Measurements from ENCODE around the gene HSP90B1. TPM values are rescaled to one million over a fixed set of nuclear protein-coding genes. Genes with fewer than 3 reads are reported as not detected.

The HSP90B1 gene
- total and polyA plus RNA-seq, 2 of the 13 experiments (the other 11 are each of a cell fraction or from before 2014, with no cell fraction given) = 800 to 954 TPM

DNA sequence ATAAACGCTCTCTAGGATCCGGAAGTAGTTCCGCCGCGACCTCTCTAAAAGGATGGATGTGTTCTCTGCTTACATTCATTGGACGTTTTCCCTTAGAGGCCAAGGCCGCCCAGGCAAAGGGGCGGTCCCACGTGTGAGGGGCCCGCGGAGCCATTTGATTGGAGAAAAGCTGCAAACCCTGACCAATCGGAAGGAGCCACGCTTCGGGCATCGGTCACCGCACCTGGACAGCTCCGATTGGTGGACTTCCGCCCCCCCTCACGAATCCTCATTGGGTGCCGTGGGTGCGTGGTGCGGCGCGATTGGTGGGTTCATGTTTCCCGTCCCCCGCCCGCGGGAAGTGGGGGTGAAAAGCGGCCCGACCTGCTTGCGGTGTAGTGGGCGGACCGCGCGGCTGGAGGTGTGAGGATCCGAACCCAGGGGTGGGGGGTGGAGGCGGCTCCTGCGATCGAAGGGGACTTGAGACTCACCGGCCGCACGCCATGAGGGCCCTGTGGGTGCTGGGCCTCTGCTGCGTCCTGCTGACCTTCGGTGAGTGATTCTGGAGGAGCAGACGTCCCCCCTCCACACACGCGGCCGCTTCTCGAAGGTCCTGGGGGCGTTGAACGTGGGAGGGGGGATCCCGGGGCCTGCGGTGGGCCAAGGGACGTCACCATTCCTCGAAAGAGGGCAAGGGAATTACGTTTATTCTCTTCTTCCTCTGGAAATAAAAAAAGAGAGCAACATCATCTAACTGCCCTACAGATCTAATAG, at the start of gene HSP90B1 (continued):
- TF ChIP-seq HNRNPK (IDR thresholded peaks at IDR 0.05; ENCODE audit: low read depth, low read length, poor library complexity, severe bottlenecking) (peak; percentile 27), CREB1 (IDR thresholded peaks at IDR 0.05) (peak; percentile 87), CREB1 (CRISPR knock-in tag; IDR thresholded peaks at IDR 0.05) (peak; percentile 91), SETDB1 (CRISPR knock-in tag; IDR thresholded peaks at IDR 0.05; ENCODE audit: borderline replicate concordance) (no peak), ZNF839 (CRISPR knock-in tag; IDR thresholded peaks at IDR 0.05; ENCODE audit: borderline replicate concordance) (no peak), ZNF619 (CRISPR knock-in tag; IDR thresholded peaks at IDR 0.05) (no peak), ASH2L (IDR thresholded peaks at IDR 0.05; ENCODE audit: insufficient read length, low read depth, low read length) (no peak), ZNF562 (CRISPR knock-in tag; IDR thresholded peaks at IDR 0.05; ENCODE audit: borderline replicate concordance) (no peak)
- TF ChIP-seq, protein P1, sequence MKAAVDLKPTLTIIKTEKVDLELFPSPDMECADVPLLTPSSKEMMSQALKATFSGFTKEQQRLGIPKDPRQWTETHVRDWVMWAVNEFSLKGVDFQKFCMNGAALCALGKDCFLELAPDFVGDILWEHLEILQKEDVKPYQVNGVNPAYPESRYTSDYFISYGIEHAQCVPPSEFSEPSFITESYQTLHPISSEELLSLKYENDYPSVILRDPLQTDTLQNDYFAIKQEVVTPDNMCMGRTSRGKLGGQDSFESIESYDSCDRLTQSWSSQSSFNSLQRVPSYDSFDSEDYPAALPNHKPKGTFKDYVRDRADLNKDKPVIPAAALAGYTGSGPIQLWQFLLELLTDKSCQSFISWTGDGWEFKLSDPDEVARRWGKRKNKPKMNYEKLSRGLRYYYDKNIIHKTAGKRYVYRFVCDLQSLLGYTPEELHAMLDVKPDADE (CRISPR knock-in tag; IDR thresholded peaks at IDR 0.05) = no peak
- TF ChIP-seq, protein P2, sequence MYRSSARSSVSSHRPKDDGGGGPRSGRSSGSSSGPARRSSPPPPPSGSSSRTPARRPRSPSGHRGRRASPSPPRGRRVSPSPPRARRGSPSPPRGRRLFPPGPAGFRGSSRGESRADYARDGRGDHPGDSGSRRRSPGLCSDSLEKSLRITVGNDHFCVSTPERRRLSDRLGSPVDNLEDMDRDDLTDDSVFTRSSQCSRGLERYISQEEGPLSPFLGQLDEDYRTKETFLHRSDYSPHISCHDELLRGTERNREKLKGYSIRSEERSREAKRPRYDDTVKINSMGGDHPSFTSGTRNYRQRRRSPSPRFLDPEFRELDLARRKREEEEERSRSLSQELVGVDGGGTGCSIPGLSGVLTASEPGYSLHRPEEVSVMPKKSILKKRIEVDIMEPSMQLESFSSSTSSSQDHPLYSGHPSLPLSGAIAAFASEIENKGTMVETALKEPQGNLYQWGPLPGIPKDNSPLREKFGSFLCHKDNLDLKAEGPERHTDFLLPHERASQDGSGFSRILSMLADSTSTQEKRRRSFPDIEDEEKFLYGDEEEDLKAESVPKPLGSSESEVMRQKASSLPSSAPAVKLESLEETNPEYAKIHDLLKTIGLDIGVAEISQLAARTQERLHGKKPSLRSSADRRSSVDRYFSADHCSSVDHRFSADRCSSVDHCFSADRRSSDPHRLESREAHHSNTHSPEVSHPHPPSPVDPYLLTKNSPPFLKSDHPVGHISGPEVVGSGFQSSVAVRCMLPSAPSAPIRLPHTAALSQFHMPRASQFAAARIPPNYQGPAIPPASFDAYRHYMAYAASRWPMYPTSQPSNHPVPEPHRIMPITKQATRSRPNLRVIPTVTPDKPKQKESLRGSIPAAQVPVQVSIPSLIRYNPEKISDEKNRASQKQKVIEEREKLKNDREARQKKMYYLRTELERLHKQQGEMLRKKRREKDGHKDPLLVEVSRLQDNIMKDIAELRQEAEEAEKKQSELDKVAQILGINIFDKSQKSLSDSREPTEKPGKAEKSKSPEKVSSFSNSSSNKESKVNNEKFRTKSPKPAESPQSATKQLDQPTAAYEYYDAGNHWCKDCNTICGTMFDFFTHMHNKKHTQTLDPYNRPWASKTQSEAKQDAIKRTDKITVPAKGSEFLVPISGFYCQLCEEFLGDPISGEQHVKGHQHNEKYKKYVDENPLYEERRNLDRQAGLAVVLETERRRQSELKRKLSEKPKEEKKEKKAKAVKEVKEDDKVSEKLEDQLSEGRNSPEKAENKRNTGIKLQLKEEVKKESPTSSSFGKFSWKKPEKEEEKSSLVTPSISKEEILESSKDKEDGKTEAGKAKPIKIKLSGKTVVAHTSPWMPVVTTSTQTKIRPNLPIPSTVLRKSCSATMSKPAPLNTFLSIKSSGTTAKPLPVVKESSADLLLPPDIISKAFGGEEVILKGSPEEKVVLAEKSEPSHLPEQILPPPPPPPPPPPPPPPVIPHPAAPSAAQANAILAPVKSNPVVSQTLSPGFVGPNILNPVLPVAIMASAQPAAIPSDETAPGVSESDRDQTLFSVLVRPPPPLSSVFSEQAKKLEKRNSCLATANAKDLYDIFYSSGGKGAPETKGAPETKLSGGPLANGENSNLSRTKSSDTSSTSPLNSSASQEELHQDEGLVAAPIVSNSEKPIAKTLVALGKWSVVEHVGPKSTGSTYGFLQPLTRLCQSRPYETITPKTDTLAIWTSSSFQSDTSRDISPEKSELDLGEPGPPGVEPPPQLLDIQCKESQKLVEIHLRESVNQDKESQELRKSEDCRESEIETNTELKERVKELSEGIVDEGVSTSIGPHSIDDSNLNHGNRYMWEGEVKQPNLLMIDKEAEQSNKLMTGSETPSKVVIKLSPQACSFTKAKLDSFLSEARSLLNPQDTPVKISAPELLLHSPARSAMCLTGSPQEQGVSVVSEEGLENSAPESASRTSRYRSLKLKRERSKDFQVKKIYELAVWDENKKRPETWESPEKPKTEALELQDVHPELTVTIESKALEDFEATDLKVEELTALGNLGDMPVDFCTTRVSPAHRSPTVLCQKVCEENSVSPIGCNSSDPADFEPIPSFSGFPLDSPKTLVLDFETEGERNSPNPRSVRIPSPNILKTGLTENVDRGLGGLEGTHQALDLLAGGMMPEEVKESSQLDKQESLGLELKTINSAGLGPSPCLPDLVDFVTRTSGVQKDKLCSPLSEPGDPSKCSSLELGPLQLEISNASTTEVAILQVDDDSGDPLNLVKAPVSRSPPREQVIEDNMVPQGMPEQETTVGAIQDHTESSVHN (CRISPR knock-in tag; IDR thresholded peaks at IDR 0.05) = no peak; the same call in 1 of the 2 replicates
- TF ChIP-seq, protein P3, sequence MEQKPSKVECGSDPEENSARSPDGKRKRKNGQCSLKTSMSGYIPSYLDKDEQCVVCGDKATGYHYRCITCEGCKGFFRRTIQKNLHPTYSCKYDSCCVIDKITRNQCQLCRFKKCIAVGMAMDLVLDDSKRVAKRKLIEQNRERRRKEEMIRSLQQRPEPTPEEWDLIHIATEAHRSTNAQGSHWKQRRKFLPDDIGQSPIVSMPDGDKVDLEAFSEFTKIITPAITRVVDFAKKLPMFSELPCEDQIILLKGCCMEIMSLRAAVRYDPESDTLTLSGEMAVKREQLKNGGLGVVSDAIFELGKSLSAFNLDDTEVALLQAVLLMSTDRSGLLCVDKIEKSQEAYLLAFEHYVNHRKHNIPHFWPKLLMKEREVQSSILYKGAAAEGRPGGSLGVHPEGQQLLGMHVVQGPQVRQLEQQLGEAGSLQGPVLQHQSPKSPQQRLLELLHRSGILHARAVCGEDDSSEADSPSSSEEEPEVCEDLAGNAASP (CRISPR knock-in tag; IDR thresholded peaks at IDR 0.05; ENCODE audit: borderline replicate concordance) = peak; percentile 34; the same call in 1 of the 2 replicates
- TF ChIP-seq, protein P4, sequence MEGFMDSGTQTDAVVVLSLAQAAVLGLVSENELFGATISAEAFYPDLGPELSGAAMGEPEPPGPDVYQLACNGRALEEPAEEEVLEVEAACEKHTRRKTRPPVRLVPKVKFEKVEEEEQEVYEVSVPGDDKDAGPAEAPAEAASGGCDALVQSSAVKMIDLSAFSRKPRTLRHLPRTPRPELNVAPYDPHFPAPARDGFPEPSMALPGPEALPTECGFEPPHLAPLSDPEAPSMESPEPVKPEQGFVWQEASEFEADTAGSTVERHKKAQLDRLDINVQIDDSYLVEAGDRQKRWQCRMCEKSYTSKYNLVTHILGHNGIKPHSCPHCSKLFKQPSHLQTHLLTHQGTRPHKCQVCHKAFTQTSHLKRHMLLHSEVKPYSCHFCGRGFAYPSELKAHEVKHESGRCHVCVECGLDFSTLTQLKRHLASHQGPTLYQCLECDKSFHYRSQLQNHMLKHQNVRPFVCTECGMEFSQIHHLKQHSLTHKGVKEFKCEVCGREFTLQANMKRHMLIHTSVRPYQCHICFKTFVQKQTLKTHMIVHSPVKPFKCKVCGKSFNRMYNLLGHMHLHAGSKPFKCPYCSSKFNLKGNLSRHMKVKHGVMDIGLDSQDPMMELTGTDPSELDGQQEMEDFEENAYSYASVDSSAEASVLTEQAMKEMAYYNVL (CRISPR knock-in tag; IDR thresholded peaks at IDR 0.05; ENCODE audit: borderline replicate concordance) = no peak
- TF ChIP-seq, protein P5, sequence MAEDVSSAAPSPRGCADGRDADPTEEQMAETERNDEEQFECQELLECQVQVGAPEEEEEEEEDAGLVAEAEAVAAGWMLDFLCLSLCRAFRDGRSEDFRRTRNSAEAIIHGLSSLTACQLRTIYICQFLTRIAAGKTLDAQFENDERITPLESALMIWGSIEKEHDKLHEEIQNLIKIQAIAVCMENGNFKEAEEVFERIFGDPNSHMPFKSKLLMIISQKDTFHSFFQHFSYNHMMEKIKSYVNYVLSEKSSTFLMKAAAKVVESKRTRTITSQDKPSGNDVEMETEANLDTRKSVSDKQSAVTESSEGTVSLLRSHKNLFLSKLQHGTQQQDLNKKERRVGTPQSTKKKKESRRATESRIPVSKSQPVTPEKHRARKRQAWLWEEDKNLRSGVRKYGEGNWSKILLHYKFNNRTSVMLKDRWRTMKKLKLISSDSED (CRISPR knock-in tag; IDR thresholded peaks at IDR 0.05) = no peak
